HCT116 (cell line): ENCODE results near the gene FPR2.

Experiments
- CEBPB ChIP-seq: IDR thresholded peaks from 2 replicates; pipeline ENCODE4 v1.6.1; 2012; ENCODE audit warnings: low read depth
- CTCF ChIP-seq, 3 experiments: fragments of 200-600 bp in 1 of 3; sonication (generic) in 1 of 3; IDR thresholded peaks in 2 of 3; conservative IDR thresholded peaks in 1 of 3; 2 replicates each; pipeline ENCODE4 v1.5.1; 2012 to 2017; ENCODE audit warnings: low read depth in 2 of 3, low read length in 2 of 3, antibody characterized with exemption in 1 of 3, borderline replicate concordance in 1 of 3, control low read depth in 1 of 3, mild to moderate bottlenecking in 1 of 3, mixed read lengths in 1 of 3, mixed run types in 1 of 3, moderate library complexity in 1 of 3; ENCODE audit not compliant: insufficient read depth in 1 of 3
- ELF1 ChIP-seq: IDR thresholded peaks from 2 replicates; pipeline ENCODE4 v1.6.1; 2012; ENCODE audit warnings: low read depth, borderline replicate concordance
- EZH2 ChIP-seq: fragments of 200-600 bp; sonication (generic); IDR thresholded peaks from 2 replicates; pipeline ENCODE4 v1.6.1; 2017; ENCODE audit warnings: antibody characterized with exemption, mixed run types
- JUND ChIP-seq: IDR thresholded peaks from 2 replicates; pipeline ENCODE4 v1.6.1; 2012
- POLR2A ChIP-seq: IDR thresholded peaks from 2 replicates; pipeline ENCODE4 v1.7.0; 2011; ENCODE audit warnings: borderline replicate concordance; ENCODE audit not compliant: insufficient read depth, insufficient read length; ENCODE audit errors: extremely low read depth
- SIN3A ChIP-seq: IDR thresholded peaks from 2 replicates; pipeline ENCODE4 v1.6.1; 2012; ENCODE audit warnings: low read depth
- SP1 ChIP-seq: IDR thresholded peaks from 2 replicates; pipeline ENCODE4 v1.6.1; 2012; ENCODE audit warnings: low read depth
- SRF ChIP-seq: IDR thresholded peaks from 2 replicates; pipeline ENCODE4 v1.6.1; 2012; ENCODE audit warnings: low read depth
- YY1 ChIP-seq: IDR thresholded peaks from 2 replicates; pipeline ENCODE4 v1.6.1; 2011; ENCODE audit warnings: low read length, low read depth, moderate library complexity, mild to moderate bottlenecking; ENCODE audit not compliant: insufficient replicate concordance; ENCODE audit errors: extremely low read depth
- TF ChIP-seq, protein P1 (sequence below): IDR thresholded peaks from 2 replicates; pipeline ENCODE4 v1.6.1; 2012; ENCODE audit warnings: low read depth

DNA sequence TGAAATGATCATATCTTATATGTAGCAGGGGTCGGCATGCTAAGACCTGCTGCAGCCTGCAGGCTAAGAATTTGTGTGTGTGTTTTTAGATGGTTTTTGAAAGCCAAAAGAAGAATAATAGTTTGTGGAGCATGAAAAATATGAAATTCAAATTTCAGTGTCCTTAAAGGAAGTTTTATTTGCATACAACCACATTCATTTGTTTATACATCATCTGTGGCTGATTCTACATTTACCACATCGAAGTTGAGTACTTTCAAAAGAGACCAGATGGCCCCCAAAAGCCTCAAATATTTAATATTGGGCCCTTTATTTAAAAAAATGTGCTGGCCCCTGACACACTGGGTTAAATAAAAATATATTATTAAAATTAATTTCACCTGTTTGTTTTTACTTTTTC lies 38.5 kb upstream of the FPR2 start:
- no peak for TF ChIP-seq CTCF (IDR thresholded peaks at IDR 0.05 in 2 of 3, conservative IDR thresholded peaks at IDR 0.05 in 1 of 3; ENCODE audit: borderline replicate concordance in 1 of 3, insufficient read depth in 1 of 3, low read depth in 2 of 3, low read length in 2 of 3)
- TF ChIP-seq, protein P1, sequence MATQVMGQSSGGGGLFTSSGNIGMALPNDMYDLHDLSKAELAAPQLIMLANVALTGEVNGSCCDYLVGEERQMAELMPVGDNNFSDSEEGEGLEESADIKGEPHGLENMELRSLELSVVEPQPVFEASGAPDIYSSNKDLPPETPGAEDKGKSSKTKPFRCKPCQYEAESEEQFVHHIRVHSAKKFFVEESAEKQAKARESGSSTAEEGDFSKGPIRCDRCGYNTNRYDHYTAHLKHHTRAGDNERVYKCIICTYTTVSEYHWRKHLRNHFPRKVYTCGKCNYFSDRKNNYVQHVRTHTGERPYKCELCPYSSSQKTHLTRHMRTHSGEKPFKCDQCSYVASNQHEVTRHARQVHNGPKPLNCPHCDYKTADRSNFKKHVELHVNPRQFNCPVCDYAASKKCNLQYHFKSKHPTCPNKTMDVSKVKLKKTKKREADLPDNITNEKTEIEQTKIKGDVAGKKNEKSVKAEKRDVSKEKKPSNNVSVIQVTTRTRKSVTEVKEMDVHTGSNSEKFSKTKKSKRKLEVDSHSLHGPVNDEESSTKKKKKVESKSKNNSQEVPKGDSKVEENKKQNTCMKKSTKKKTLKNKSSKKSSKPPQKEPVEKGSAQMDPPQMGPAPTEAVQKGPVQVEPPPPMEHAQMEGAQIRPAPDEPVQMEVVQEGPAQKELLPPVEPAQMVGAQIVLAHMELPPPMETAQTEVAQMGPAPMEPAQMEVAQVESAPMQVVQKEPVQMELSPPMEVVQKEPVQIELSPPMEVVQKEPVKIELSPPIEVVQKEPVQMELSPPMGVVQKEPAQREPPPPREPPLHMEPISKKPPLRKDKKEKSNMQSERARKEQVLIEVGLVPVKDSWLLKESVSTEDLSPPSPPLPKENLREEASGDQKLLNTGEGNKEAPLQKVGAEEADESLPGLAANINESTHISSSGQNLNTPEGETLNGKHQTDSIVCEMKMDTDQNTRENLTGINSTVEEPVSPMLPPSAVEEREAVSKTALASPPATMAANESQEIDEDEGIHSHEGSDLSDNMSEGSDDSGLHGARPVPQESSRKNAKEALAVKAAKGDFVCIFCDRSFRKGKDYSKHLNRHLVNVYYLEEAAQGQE, result no peak
- TF ChIP-seq CEBPB, result no peak
- TF ChIP-seq SP1, result no peak
- TF ChIP-seq SRF, result no peak
- TF ChIP-seq JUND, result no peak
- no peak for TF ChIP-seq POLR2A
- no peak for TF ChIP-seq SIN3A
- TF ChIP-seq EZH2, result no peak
- no peak for TF ChIP-seq YY1
- TF ChIP-seq ELF1, result no peak
